GM23338 (cell line): ENCODE data around the gene PLEKHJ1. TPM values are rescaled to one million over a fixed set of nuclear protein-coding genes. Genes with fewer than 3 reads are reported as not detected.

Experiments used
- ATAC-seq: fragments of 200-7000 bp; cut with Tn5 transposase; 3 replicates; pipeline ENCODE4 v1.9.1; 2020
- DNase-seq: peaks from one replicate; pipeline ENCODE4 v3.0.0-alpha.2; 2015; ENCODE audit warnings: low spot score
- H2AFZ ChIP-seq: fragments of 200-600 bp; sonication (generic); 2 replicates; pipeline ENCODE4 v1.8.0; 2016; ENCODE audit warnings: antibody characterized with exemption, mild to moderate bottlenecking, moderate library complexity
- H3F3A ChIP-seq: fragments of 200-600 bp; sonication (generic); replicated peaks from 2 replicates; pipeline ENCODE4 v1.8.0; 2017; ENCODE audit warnings: antibody characterized with exemption, mixed run types, low read depth
- H3K27ac ChIP-seq: fragments of 200-600 bp; sonication (generic); 2 replicates; pipeline ENCODE4 v1.6.1; 2016; ENCODE audit warnings: low read depth
- H3K27me3 ChIP-seq: fragments of 200-600 bp; sonication (generic); 2 replicates; pipeline ENCODE4 v1.8.0; 2016; ENCODE audit warnings: mild to moderate bottlenecking, mixed run types, moderate library complexity; ENCODE audit not compliant: insufficient read depth
- H3K36me3 ChIP-seq: fragments of 200-600 bp; sonication (generic); 2 replicates; pipeline ENCODE4 v1.8.0; 2016; ENCODE audit warnings: mild to moderate bottlenecking; ENCODE audit not compliant: insufficient read depth
- H3K4me1 ChIP-seq: fragments of 200-600 bp; sonication (generic); 2 replicates; pipeline ENCODE4 v1.8.0; 2016; ENCODE audit warnings: mild to moderate bottlenecking, moderate library complexity; ENCODE audit not compliant: insufficient read depth
- H3K4me2 ChIP-seq: fragments of 200-600 bp; sonication (generic); 2 replicates; pipeline ENCODE4 v1.7.1; 2017; ENCODE audit warnings: mixed run types
- H3K4me3 ChIP-seq: fragments of 200-600 bp; sonication (generic); 2 replicates; pipeline ENCODE4 v1.6.1; 2016; ENCODE audit warnings: mixed run types
- H3K79me2 ChIP-seq: fragments of 200-600 bp; sonication (generic); replicated peaks from 2 replicates; pipeline ENCODE4 v1.8.0; 2017; ENCODE audit warnings: mild to moderate bottlenecking; ENCODE audit not compliant: insufficient read depth
- H3K9me2 ChIP-seq: fragments of 200-600 bp; sonication (generic); 2 replicates; pipeline ENCODE4 v1.8.0; 2017; ENCODE audit not compliant: insufficient read depth
- H4K20me1 ChIP-seq: fragments of 200-600 bp; sonication (generic); replicated peaks from 2 replicates; pipeline ENCODE4 v1.8.0; 2017; ENCODE audit warnings: mild to moderate bottlenecking; ENCODE audit not compliant: insufficient read depth
- H3K27ac Mint-ChIP-seq: 2 replicates; pipeline ENCODE4 v1.8.0; 2020; ENCODE audit warnings: inconsistent platforms, mild to moderate bottlenecking, moderate library complexity, mixed read lengths
- H3K27me3 Mint-ChIP-seq: 3 replicates; pipeline ENCODE4 v1.8.0; 2022; ENCODE audit warnings: low read depth, mild to moderate bottlenecking, moderate library complexity, mixed read lengths, inconsistent platforms; ENCODE audit not compliant: insufficient read depth, poor library complexity
- H3K36me3 Mint-ChIP-seq: 3 replicates; pipeline ENCODE4 v1.8.0; 2021; ENCODE audit warnings: low read depth, mild to moderate bottlenecking, inconsistent platforms, moderate library complexity, mixed read lengths
- H3K4me1 Mint-ChIP-seq: 3 replicates; pipeline ENCODE4 v1.8.0; 2020; ENCODE audit warnings: mild to moderate bottlenecking, inconsistent platforms, mixed read lengths
- H3K4me3 Mint-ChIP-seq: 3 replicates; pipeline ENCODE4 v1.8.0; 2021; ENCODE audit warnings: moderate library complexity, mild to moderate bottlenecking, inconsistent platforms, mixed read lengths
- H3K9me3 Mint-ChIP-seq: 3 replicates; pipeline ENCODE4 v1.8.0; 2020; ENCODE audit warnings: moderate library complexity, mild to moderate bottlenecking, inconsistent platforms, mixed read lengths
- CREB1 ChIP-seq: fragments of 250-450 bp; sonication (Bioruptor Pico); IDR thresholded peaks from 2 replicates; pipeline ENCODE4 v1.5.0; 2020; ENCODE audit warnings: low read depth, mild to moderate bottlenecking, moderate library complexity
- ETS1 ChIP-seq: IDR thresholded peaks from 2 replicates; pipeline ENCODE4 v1.6.1; 2016; ENCODE audit warnings: antibody characterized with exemption
- NANOG ChIP-seq: IDR thresholded peaks from 2 replicates; pipeline ENCODE4 v1.6.1; 2016; ENCODE audit warnings: antibody characterized with exemption, borderline replicate concordance
- POLR2AphosphoS5 ChIP-seq: IDR thresholded peaks from 2 replicates; pipeline ENCODE4 v1.6.1; 2016; ENCODE audit warnings: antibody characterized with exemption, low read depth
- STAT1 ChIP-seq: IDR thresholded peaks from one replicate; pipeline ENCODE4 v1.6.1; 2016; ENCODE audit warnings: antibody characterized with exemption; ENCODE audit not compliant: unreplicated experiment
- ZNF331 ChIP-seq: fragments of 250-450 bp; sonication (Bioruptor Pico); IDR thresholded peaks from 2 replicates; pipeline ENCODE4 v1.5.0; 2020; ENCODE audit warnings: low read depth, mild to moderate bottlenecking, moderate library complexity
- ZNF462 ChIP-seq: fragments of 250-450 bp; sonication (Bioruptor Pico); IDR thresholded peaks from 2 replicates; pipeline ENCODE4 v1.5.0; 2020; ENCODE audit warnings: mild to moderate bottlenecking, moderate library complexity
- polyA plus RNA-seq: library from polyadenylated mRNA; unstranded; fragments of >200 nt; fragmentation: Nextera tagmentation; extraction: Ambion mirVana; gene quantifications from 2 replicates; pipeline ENCODE4 v1.2.1, GENCODE V29; 2016
- total RNA-seq: library from RNA; depleted of rRNA; stranded (reverse); fragments of >200 nt; shearing (Covaris generic); gene quantifications from 2 replicates; pipeline ENCODE4 v1.2.3, GENCODE V29; 2014

Gene PLEKHJ1
- total and polyA plus RNA-seq, 2 experiments from 2014 or later, result 146 to 210 TPM

- no peak for TF ChIP-seq ZNF462 (CRISPR knock-in tag)
- TF ChIP-seq CREB1 (CRISPR knock-in tag), result no peak
- no peak for TF ChIP-seq ETS1
- TF ChIP-seq NANOG, result no peak
These were observed 23.2 kb upstream of the PLEKHJ1 start (continued) for GRCh38 chr19:2259336-2259735.

GRCh38 chr19:2255982-2256685, 20.0 kb upstream of the PLEKHJ1 start, which contains the start of gene JSRP1:
JSRP1 (minus strand) TSS chr19:2256417; CDS start chr19:2255314, 1,103 bp downstream.
- Histone ChIP-seq H3K4me2 (no peak within 1 kb of the TSS), H3K4me1 (peaks cover 5% of the 10 kb centered on the region; the same call in 1 of the 2 replicates), H3K79me2 (no peaks in the 10 kb centered on the region), H3K9me2 (no peaks in the 10 kb centered on the region), H3K27ac (no peak within 1 kb of the TSS), H3K4me3 (no peak within 1 kb of the TSS), H3F3A (peaks cover 4% of the 10 kb centered on the region; the same call in 1 of the 2 replicates), H3K36me3 (no peaks in the 10 kb centered on the region), H4K20me1 (no peaks in the 10 kb centered on the region), H2AFZ (no peak within 1 kb of the TSS), H3K27me3 (peaks cover 21% of the 10 kb centered on the region)
- Mint-ChIP-seq H3K9me3 (no peaks in the 10 kb centered on the region), H3K27me3 (peaks cover 33% of the 10 kb centered on the region), H3K36me3 (no peaks in the 10 kb centered on the region), H3K27ac (no peak within 1 kb of the TSS), H3K4me1 (peaks cover 3% of the 10 kb centered on the region; the same call in 2 of the 3 replicates), H3K4me3 (no peak within 1 kb of the TSS)
- DNase-seq, result peak; percentile 56
- TF ChIP-seq STAT1, result no peak
- no peak for TF ChIP-seq ZNF331
- TF ChIP-seq POLR2AphosphoS5, result no peak
- ATAC-seq, result no peak
